IMR-90 (cell line): Measurements from ENCODE around the gene ZSCAN12. TPM values are rescaled to one million over a fixed set of nuclear protein-coding genes. Genes with fewer than 3 reads are reported as not detected.

Source experiments
- ATAC-seq: fragments of 200-7000 bp; cut with Tn5 transposase; 2 replicates; pipeline ENCODE4 v1.9.1; 2020; ENCODE audit warnings: low read depth, mild to moderate bottlenecking, moderate library complexity
- BruUV-seq: library from RNA; stranded (reverse); fragments of 400-500 nt; replicated peaks from 2 replicates; lab custom pipeline; 2021; lab: Mats Ljungman, UMichigan
- CTCF ChIA-PET: fragments of 300-600 bp; formaldehyde crosslinking; extraction: SDS; loops from one replicate; lab custom pipeline; 2021; ENCODE audit warnings: antibody characterized with exemption; lab: Yijun Ruan, JAX
- POLR2A ChIA-PET: fragments of 300-600 bp; sonication (Branson Sonifier 250); formaldehyde crosslinking; loops from one replicate; lab custom pipeline; 2022; ENCODE audit warnings: antibody characterized with exemption; ENCODE audit not compliant: unreplicated experiment; lab: Charles Lee
- DNase-seq: peaks from one replicate; pipeline ENCODE4 v3.0.0; 2013
- H2AFZ ChIP-seq: replicated peaks from 2 replicates; pipeline ENCODE3; 2013; ENCODE audit warnings: low read length, mild to moderate bottlenecking; ENCODE audit not compliant: poor library complexity
- H2AK5ac ChIP-seq: 2 replicates; pipeline ENCODE4 v1.6.1; 2013; ENCODE audit warnings: low read depth, low read length, inconsistent platforms
- H2AK9ac ChIP-seq: replicated peaks from 2 replicates; pipeline ENCODE3; 2013; ENCODE audit warnings: mild to moderate bottlenecking, low read depth, low read length, moderate library complexity; ENCODE audit not compliant: poor library complexity
- H2BK120ac ChIP-seq: 2 replicates; pipeline ENCODE4 v1.6.1; 2013; ENCODE audit warnings: low read depth, low read length, inconsistent platforms
- H2BK15ac ChIP-seq: 3 replicates; pipeline ENCODE4 v1.6.1; 2013; ENCODE audit warnings: low read depth, low read length, inconsistent platforms
- H2BK20ac ChIP-seq: 2 replicates; pipeline ENCODE4 v1.6.1; 2013; ENCODE audit warnings: low read depth, mild to moderate bottlenecking, inconsistent platforms, low read length, moderate library complexity
- H2BK5ac ChIP-seq: 2 replicates; pipeline ENCODE4 v1.6.1; 2013; ENCODE audit warnings: mild to moderate bottlenecking, low read depth, low read length, inconsistent platforms; ENCODE audit not compliant: poor library complexity, severe bottlenecking
- H3K14ac ChIP-seq: replicated peaks from 2 replicates; pipeline ENCODE4 v1.6.1; 2013; ENCODE audit warnings: low read depth, low read length, inconsistent platforms
- H3K18ac ChIP-seq: 2 replicates; pipeline ENCODE4 v1.6.1; 2013; ENCODE audit warnings: low read depth, low read length, control low read depth
- H3K23ac ChIP-seq: 2 replicates; pipeline ENCODE4 v1.6.1; 2013; ENCODE audit warnings: low read depth, low read length, inconsistent platforms
- H3K27ac ChIP-seq: 2 replicates; pipeline ENCODE4 v1.5.1; 2013; ENCODE audit warnings: mild to moderate bottlenecking, control low read depth, low read length; ENCODE audit not compliant: insufficient read depth
- H3K27me3 ChIP-seq: 2 replicates; pipeline ENCODE4 v1.6.1; 2013; ENCODE audit warnings: low read length; ENCODE audit not compliant: control insufficient read depth, insufficient read depth
- H3K36me3 ChIP-seq: 2 replicates; pipeline ENCODE4 v1.6.1; 2013; ENCODE audit warnings: low read length, mixed read lengths; ENCODE audit not compliant: control insufficient read depth, insufficient read depth
- H3K4ac ChIP-seq: 2 replicates; pipeline ENCODE4 v1.6.1; 2013; ENCODE audit warnings: low read depth, low read length, inconsistent platforms
- H3K4me1 ChIP-seq: 2 replicates; pipeline ENCODE4 v1.6.1; 2013; ENCODE audit warnings: low read length, mixed read lengths; ENCODE audit not compliant: control insufficient read depth, insufficient read depth
- H3K4me2 ChIP-seq: 2 replicates; pipeline ENCODE4 v1.6.1; 2013; ENCODE audit warnings: low read depth, mild to moderate bottlenecking, control low read depth, low read length, moderate library complexity
- H3K4me3 ChIP-seq: 2 replicates; pipeline ENCODE4 v1.5.1; 2013; ENCODE audit warnings: low read depth, mild to moderate bottlenecking, control low read depth, low read length, moderate library complexity; ENCODE audit not compliant: insufficient read depth
- H3K56ac ChIP-seq: 2 replicates; pipeline ENCODE4 v1.6.1; 2013; ENCODE audit warnings: low read length, inconsistent platforms; ENCODE audit not compliant: insufficient read depth; ENCODE audit errors: extremely low read depth
- H3K79me1 ChIP-seq, 2 experiments: 2 replicates each; pipeline ENCODE4 v1.6.1; 2013; ENCODE audit warnings: low read length in 2 of 2, inconsistent platforms in 1 of 2, low read depth in 1 of 2
- H3K9ac ChIP-seq: 2 replicates; pipeline ENCODE4 v1.6.1; 2013; ENCODE audit warnings: low read depth, low read length, control low read depth
- H3K9me1 ChIP-seq: 2 replicates; pipeline ENCODE4 v1.6.1; 2013; ENCODE audit warnings: low read length, inconsistent platforms; ENCODE audit not compliant: insufficient read depth
- H3K9me3 ChIP-seq: 2 replicates; pipeline ENCODE4 v1.6.1; 2013; ENCODE audit warnings: low read length; ENCODE audit not compliant: control insufficient read depth, insufficient read depth
- H4K20me1 ChIP-seq: 2 replicates; pipeline ENCODE4 v1.6.1; 2013; ENCODE audit warnings: low read length, inconsistent platforms; ENCODE audit not compliant: insufficient read depth
- H4K5ac ChIP-seq: 2 replicates; pipeline ENCODE4 v1.6.1; 2013; ENCODE audit warnings: mild to moderate bottlenecking, low read depth, low read length, control low read depth
- H4K8ac ChIP-seq, 2 experiments: 2 replicates each; pipeline ENCODE4 v1.6.1; 2013; ENCODE audit warnings: low read depth in 2 of 2, low read length in 2 of 2, control low read depth in 1 of 2, inconsistent platforms in 1 of 2
- H4K91ac ChIP-seq: 2 replicates; pipeline ENCODE4 v1.6.1; 2013; ENCODE audit warnings: low read depth, low read length, inconsistent platforms; ENCODE audit not compliant: insufficient read depth
- BHLHE40 ChIP-seq: fragments of 150-350 bp; IDR thresholded peaks from 2 replicates; pipeline ENCODE4 v1.6.1; 2016; ENCODE audit warnings: mild to moderate bottlenecking, low read depth, low read length
- CHD1 ChIP-seq: IDR thresholded peaks from 2 replicates; pipeline ENCODE4 v1.6.1; 2012; ENCODE audit warnings: low read depth, low read length, improper control_type of control experiment
- CTCF ChIP-seq: conservative IDR thresholded peaks from 2 replicates; pipeline ENCODE4 v1.5.1; 2012; ENCODE audit warnings: mild to moderate bottlenecking, low read depth, low read length, improper control_type of control experiment
- FOS ChIP-seq: fragments of 150-350 bp; IDR thresholded peaks from 2 replicates; pipeline ENCODE4 v1.6.1; 2016; ENCODE audit warnings: low read depth, low read length
- RAD21 ChIP-seq: IDR thresholded peaks from 2 replicates; pipeline ENCODE4 v1.6.1; 2012; ENCODE audit warnings: low read length, improper control_type of control experiment
- RCOR1 ChIP-seq: IDR thresholded peaks from 2 replicates; pipeline ENCODE4 v1.6.1; 2012; ENCODE audit warnings: mild to moderate bottlenecking, low read length, improper control_type of control experiment; ENCODE audit not compliant: insufficient replicate concordance
- RFX5 ChIP-seq: IDR thresholded peaks from 2 replicates; pipeline ENCODE4 v1.8.0; 2012; ENCODE audit warnings: low read depth, mild to moderate bottlenecking, low read length, moderate library complexity
- WGBS, 2 experiments: methylation state at CpG; one replicate each; pipeline versions ENCODE4 v1.1.5 to v1.1.7; 2013; ENCODE audit warnings: missing lambda C conversion rate in 2 of 2; ENCODE audit not compliant: insufficient read length in 1 of 2; ENCODE audit errors: extremely low coverage in 2 of 2; 5-methylcytosine and 5-hydroxymethylcytosine counted together
- dilution Hi-C: fragments of 300-500 bp; cut with HindIII; formaldehyde crosslinking; loops from one replicate; pipeline ENCODE4 v1.14.3; 2018; ENCODE audit warnings: low sequenced_read_pairs; ENCODE audit not compliant: unreplicated experiment
- in situ Hi-C: fragments of 300-500 bp; cut with MboI; formaldehyde crosslinking; loops from 3 replicates; pipeline ENCODE4 v1.14.3; 2019; ENCODE audit warnings: low sequenced_read_pairs, inconsistent platforms, mixed read lengths
- intact Hi-C: fragments of 100-400 bp; cut with micrococcal nuclease; formaldehyde crosslinking; loops from 2 replicates; pipeline ENCODE4 v1.10.0; 2022
- polyA plus RNA-seq, 3 experiments: library from polyadenylated mRNA; depleted of rRNA; stranded (reverse); fragments of >200 nt; gene quantifications; 2 replicates each; pipeline ENCODE4 v1.2.3, GENCODE V29; 2012; ENCODE audit warnings: low replicate concordance in 1 of 3
- total RNA-seq: library from RNA; depleted of rRNA; stranded (reverse); fragments of >200 nt; gene quantifications from 2 replicates; pipeline ENCODE4 v1.2.3, GENCODE V29; 2012

ZSCAN12 gene
- total and polyA plus RNA-seq, 2 of the 4 experiments (the other 2 are of a cell fraction): 2.0 to 6.5 TPM

GRCh38 chr6:28349344-28349891 lies 50.1 kb downstream of the ZSCAN12 start:
- peaks cover 19 to 32% of the 10 kb centered on the region in 2 experiments for H3K79me1 ChIP-seq
- H3K18ac ChIP-seq: peak overlapping the region; percentile 10; the same call in 1 of the 2 replicates
- no peak overlapping the region for H2AK5ac ChIP-seq
- DNase-seq (no peak), ATAC-seq (no peak; the same call in 1 of the 2 replicates)
- intact Hi-C loops: loop anchor here (1.0 kb wide), 1 partner anchor 13 kb away; the partner anchor contains the start of gene ZSCAN31
- WGBS, 2 experiments: 15% methylated on average over 3 of the region's 9 CpGs; no CpG with 5 or more reads in 1 of the 2 experiments
- H2BK120ac ChIP-seq: peak overlapping the region; percentile 59; the same call in 1 of the 2 replicates
- H3K27me3 ChIP-seq: peaks cover 16% of the 10 kb centered on the region
- H3K56ac ChIP-seq: peak overlapping the region; percentile 47
- no peak overlapping the region for H3K23ac ChIP-seq
- in situ Hi-C loops: no loop called here
- ChIA-PET POLR2A (no interaction called here), CTCF (no interaction called here)
- peak overlapping the region; percentile 53 for H2BK5ac ChIP-seq
- peak overlapping the region; percentile 35 for H4K5ac ChIP-seq
- peak overlapping the region; percentile 98 for H2AK9ac ChIP-seq
- peak overlapping the region; percentile 90 to 97 for H4K8ac ChIP-seq
- H3K14ac ChIP-seq: peak overlapping the region; percentile 83
- H2AFZ ChIP-seq: peak overlapping the region; percentile 100
- H3K4me2 ChIP-seq: peak overlapping the region; percentile 96
- no peaks in the 10 kb centered on the region for H3K36me3 ChIP-seq
- no peak overlapping the region for H3K27ac ChIP-seq
- peak overlapping the region; percentile 32; the same call in 1 of the 2 replicates for H4K91ac ChIP-seq
- peak overlapping the region; percentile 99 for H3K4me3 ChIP-seq
- H2BK20ac ChIP-seq: no peak overlapping the region
- no peaks in the 10 kb centered on the region for H4K20me1 ChIP-seq
- H3K4me1 ChIP-seq: peaks cover 4% of the 10 kb centered on the region
- no TSS peak for BruUV-seq
- dilution Hi-C loops: no loop called here
- peak overlapping the region; percentile 79 for H3K9ac ChIP-seq
- no peak overlapping the region for H2BK15ac ChIP-seq
- no peaks in the 10 kb centered on the region for H3K9me3 ChIP-seq
- TF ChIP-seq CHD1: no peak
- no peak for TF ChIP-seq RAD21
- no peak for TF ChIP-seq FOS
- TF ChIP-seq CTCF: no peak
- TF ChIP-seq RCOR1: no peak
- no peak for TF ChIP-seq BHLHE40
- no peak for TF ChIP-seq RFX5
- H3K4ac ChIP-seq: peak overlapping the region; percentile 55; the same call in 1 of the 2 replicates
- peaks cover 2% of the 10 kb centered on the region; the same call in 1 of the 2 replicates for H3K9me1 ChIP-seq
